Prostate gland (tissue), 2 donors: ENCODE results near the gene PI4KB. TPM values are rescaled to one million over a fixed set of nuclear protein-coding genes. Genes with fewer than 3 reads are reported as not detected.

Experiments
- DNase-seq: peaks from one replicate; pipeline ENCODE4 v3.0.0-alpha.2; 2019; ENCODE audit warnings: low spot score
- H3K27ac ChIP-seq, 2 donors: fragments of 200-600 bp; sonication (generic); 2 replicates each; pipeline ENCODE4 v1.5.1; 2017 to 2019
- H3K27me3 ChIP-seq: fragments of 200-600 bp; sonication (generic); replicated peaks from 2 replicates; pipeline ENCODE4 v1.5.1; 2019; ENCODE audit not compliant: insufficient read depth
- H3K36me3 ChIP-seq, 2 donors: fragments of 200-600 bp; sonication (generic); 1 replicate in 1 of 2; 2 replicates in 1 of 2; pipeline versions ENCODE4 v1.5.1 to v1.8.1; 2017 to 2019
- H3K4me1 ChIP-seq: fragments of 200-600 bp; sonication (generic); replicated peaks from 2 replicates; pipeline ENCODE4 v1.5.1; 2019
- H3K4me3 ChIP-seq, 2 donors: fragments of 200-600 bp; sonication (generic); 2 replicates each; pipeline ENCODE4 v1.5.1; 2017 to 2019
- H3K9me3 ChIP-seq: fragments of 200-600 bp; sonication (generic); 2 replicates; pipeline ENCODE4 v1.5.1; 2017
- CTCF ChIP-seq, 4 experiments: fragments of 200-600 bp in 2 of 4; fragments of 450-650 bp in 2 of 4; sonication (generic) in 2 of 4; IDR thresholded peaks; 1 replicate in 3 of 4; 2 replicates in 1 of 4; pipeline ENCODE4 v1.5.1; 2016 to 2019; ENCODE audit warnings: antibody characterized with exemption in 4 of 4, mild to moderate bottlenecking in 2 of 4, moderate library complexity in 2 of 4
- POLR2A ChIP-seq: fragments of 450-650 bp; IDR thresholded peaks from one replicate; pipeline ENCODE4 v1.6.1; 2016; ENCODE audit warnings: antibody characterized with exemption, mild to moderate bottlenecking
- POLR2AphosphoS5 ChIP-seq: sonication (generic); formaldehyde crosslinking; IDR thresholded peaks from one replicate; pipeline ENCODE4 v1.6.1; 2017; ENCODE audit warnings: antibody characterized with exemption
- WGBS: methylation state at CpG from one replicate; pipeline ENCODE4 v1.1.5; 2018; 5-methylcytosine and 5-hydroxymethylcytosine counted together
- intact Hi-C: fragments of 100-400 bp; cut with DNase I; formaldehyde crosslinking; loops from one replicate; pipeline ENCODE4 v1.14.2; 2022
- total RNA-seq, 2 donors: library from RNA; depleted of rRNA; stranded (reverse); fragments of >200 nt; gene quantifications; one replicate each; pipeline ENCODE4 v1.1.0, GENCODE V29; 2016

The PI4KB gene
- total RNA-seq, 2 donors from 2014 or later, result 60.7 to 91.9 TPM

GRCh38 chr1:151326619-151327222, 495 bp downstream of the PI4KB start:
- no peaks in the 10 kb centered on the region for H3K36me3 ChIP-seq
- peak overlapping the region; percentile 87 to 93 for H3K27ac ChIP-seq
- H3K9me3 ChIP-seq, result no peaks in the 10 kb centered on the region
- peak; percentile 15 for DNase-seq
- H3K27me3 ChIP-seq, result no peaks in the 10 kb centered on the region
- intact Hi-C loops, result no loop called here
- peaks cover 9% of the 10 kb centered on the region for H3K4me1 ChIP-seq
- peak overlapping the region; percentile 75 to 77 for H3K4me3 ChIP-seq
- TF ChIP-seq POLR2A (no peak), POLR2AphosphoS5 (no peak), CTCF (IDR thresholded peaks at IDR 0.05) (no peak)
- WGBS, result under 1% methylated on average over 12 of the region's 12 CpGs

DNA sequence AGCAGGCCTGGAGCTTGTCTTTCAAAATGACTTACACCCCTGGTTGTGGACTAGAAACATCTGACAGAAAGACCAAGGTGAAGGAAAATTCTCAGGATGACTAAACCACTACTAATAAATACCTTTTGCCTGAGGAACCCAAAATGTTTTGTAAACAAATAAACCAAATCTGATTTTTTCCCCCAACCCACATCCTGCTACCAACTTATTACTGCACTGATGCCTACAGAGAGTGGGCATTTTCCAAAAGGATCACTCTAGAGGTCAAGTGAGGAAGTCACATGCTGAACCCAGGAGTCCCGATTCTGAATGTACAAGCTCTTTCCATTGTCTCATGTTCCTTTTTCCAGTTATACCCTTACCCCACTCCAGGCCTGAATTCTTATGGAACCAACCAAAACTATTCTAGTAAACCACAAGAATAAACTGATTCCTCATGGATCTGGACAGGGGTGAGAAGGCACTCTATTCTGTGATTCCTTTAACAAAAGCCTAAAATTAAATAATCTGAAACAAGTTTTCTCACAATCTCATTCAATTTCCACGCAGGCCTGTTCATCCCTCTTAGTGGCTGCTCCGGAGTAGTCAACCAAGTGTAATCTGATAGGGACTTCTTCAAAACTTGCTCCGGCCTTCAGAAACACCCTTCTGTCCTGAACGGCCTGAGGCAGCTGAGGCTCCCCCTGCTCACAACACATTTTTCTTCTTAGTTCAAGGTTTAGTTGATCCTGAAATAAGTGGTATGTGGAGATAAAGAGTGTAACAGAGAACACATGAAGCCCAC, 1.4 kb downstream of the PI4KB start:
- no peaks in the 10 kb centered on the region for H3K9me3 ChIP-seq
- no peaks in the 10 kb centered on the region for H3K27me3 ChIP-seq
- no peaks in the 10 kb centered on the region for H3K36me3 ChIP-seq
- TF ChIP-seq POLR2AphosphoS5 (no peak), CTCF (IDR thresholded peaks at IDR 0.05) (no peak), POLR2A (no peak)
- DNase-seq, result no peak
- H3K27ac ChIP-seq, result peak overlapping the region in 1 of 2 donors; percentile 93
- H3K4me3 ChIP-seq, result peak overlapping the region; percentile 75 to 77
- peaks cover 9% of the 10 kb centered on the region for H3K4me1 ChIP-seq
- intact Hi-C loops, result no loop called here
- WGBS, result 18% methylated on average over 5 of the region's 5 CpGs

- DNase-seq, result no peak
- H3K36me3 ChIP-seq, result no peaks in the 10 kb centered on the region
- WGBS, result 83% methylated on average over 7 of the region's 7 CpGs
- intact Hi-C loops, result no loop called here
- no peaks in the 10 kb centered on the region for H3K27me3 ChIP-seq
- H3K4me1 ChIP-seq, result peaks cover 9% of the 10 kb centered on the region
- no peaks in the 10 kb centered on the region for H3K9me3 ChIP-seq
- H3K27ac ChIP-seq, result no peak overlapping the region
- H3K4me3 ChIP-seq, result no peak overlapping the region
- TF ChIP-seq CTCF (IDR thresholded peaks at IDR 0.05) (no peak), POLR2A (no peak), POLR2AphosphoS5 (no peak)
Observed at GRCh38 chr1:151325231-151325630, 2.0 kb downstream of the PI4KB start.

GRCh38 chr1:151324390-151324930, 2.8 kb downstream of the PI4KB start:
- Histone ChIP-seq H3K27me3 (no peaks in the 10 kb centered on the region), H3K4me3 (no peak overlapping the region), H3K27ac (no peak overlapping the region), H3K9me3 (no peaks in the 10 kb centered on the region), H3K36me3 (no peaks in the 10 kb centered on the region), H3K4me1 (peaks cover 9% of the 10 kb centered on the region)
- TF ChIP-seq CTCF (IDR thresholded peaks at IDR 0.05), result no peak
- no peak for TF ChIP-seq POLR2A
- no peak for TF ChIP-seq POLR2AphosphoS5
- 79% methylated on average over 4 of the region's 4 CpGs for WGBS
- intact Hi-C loops, result no loop called here
- no peak for DNase-seq
